Left colon (tissue), 2 donors: ENCODE measurements around the gene ST3GAL4. TPM values are rescaled to one million over a fixed set of nuclear protein-coding genes. Genes with fewer than 3 reads are reported as not detected.
"Not testable (repeated sequence)": the region's sequence is repeated elsewhere in the genome, so short reads cannot be mapped to it uniquely, and the experiment has no call there.

Experiments
- ATAC-seq: fragments of 200-7000 bp; cut with Tn5 transposase; one replicate; pipeline ENCODE4 v1.9.1; 2020; ENCODE audit warnings: mild to moderate bottlenecking, moderate library complexity
- DNase-seq, 2 donors: peaks; one replicate each; pipeline ENCODE4 v3.0.0-alpha.2; 2020
- intact Hi-C, 2 donors: fragments of 100-400 bp; cut with DNase I in 1 of 2; cut with micrococcal nuclease in 1 of 2; formaldehyde crosslinking; loops; one replicate each; pipeline versions ENCODE4 v1.11.2 to v1.14.0; 2022; cut with DNase I, micrococcal nuclease
- total RNA-seq, 2 donors: library from RNA; stranded (reverse); fragmentation: NEBNext Ultra II Directional; extraction: Animal tissue kit (Norgen Biotek cat#: 25700); gene quantifications; one replicate each; pipeline ENCODE4 v1.2.1, GENCODE V29; 2021
- donor health status: DM: no; HTN: no; CAD: no.
- donor health status: DM: yes; HTN: yes; CAD: no.

The ST3GAL4 gene
- total RNA-seq, 2 donors from 2014 or later: 181 to 536 TPM

DNA sequence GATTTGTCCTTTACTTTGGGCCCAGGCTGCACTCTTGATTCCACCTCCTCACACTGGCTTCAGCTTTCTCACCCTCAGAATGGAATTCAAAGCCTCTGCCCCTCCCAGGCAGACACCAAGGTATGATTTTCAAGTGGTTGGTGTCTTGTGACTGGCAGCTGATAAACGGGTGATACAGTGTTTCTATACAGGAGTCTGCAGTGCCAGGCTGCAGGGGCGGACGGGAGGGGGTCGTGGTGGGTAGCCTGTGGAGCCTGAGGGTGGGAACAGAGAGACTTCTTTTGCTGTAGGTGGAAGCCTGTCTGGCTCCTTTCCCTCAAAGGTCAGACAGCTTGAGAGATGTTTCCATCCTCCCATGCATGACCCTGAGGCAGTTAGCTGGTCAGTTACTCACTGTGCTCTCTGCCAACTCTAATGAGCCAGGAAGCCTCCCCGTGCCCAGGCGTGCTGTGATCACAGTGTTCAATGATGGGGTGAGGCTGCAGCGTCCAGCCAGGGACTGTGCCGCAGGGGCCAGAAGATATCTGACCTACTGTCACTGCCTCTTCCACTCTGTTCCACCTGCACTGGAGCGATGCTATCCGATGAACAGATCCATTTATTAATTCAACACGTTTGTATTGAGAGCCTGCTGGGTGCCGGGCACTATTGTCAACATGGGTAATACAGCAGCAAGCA, 18.0 kb downstream of the ST3GAL4 start:
- ATAC-seq, intact Hi-C loops: not testable (repeated sequence)
- peak in 1 of 2 donors; percentile 8 for DNase-seq

DNA sequence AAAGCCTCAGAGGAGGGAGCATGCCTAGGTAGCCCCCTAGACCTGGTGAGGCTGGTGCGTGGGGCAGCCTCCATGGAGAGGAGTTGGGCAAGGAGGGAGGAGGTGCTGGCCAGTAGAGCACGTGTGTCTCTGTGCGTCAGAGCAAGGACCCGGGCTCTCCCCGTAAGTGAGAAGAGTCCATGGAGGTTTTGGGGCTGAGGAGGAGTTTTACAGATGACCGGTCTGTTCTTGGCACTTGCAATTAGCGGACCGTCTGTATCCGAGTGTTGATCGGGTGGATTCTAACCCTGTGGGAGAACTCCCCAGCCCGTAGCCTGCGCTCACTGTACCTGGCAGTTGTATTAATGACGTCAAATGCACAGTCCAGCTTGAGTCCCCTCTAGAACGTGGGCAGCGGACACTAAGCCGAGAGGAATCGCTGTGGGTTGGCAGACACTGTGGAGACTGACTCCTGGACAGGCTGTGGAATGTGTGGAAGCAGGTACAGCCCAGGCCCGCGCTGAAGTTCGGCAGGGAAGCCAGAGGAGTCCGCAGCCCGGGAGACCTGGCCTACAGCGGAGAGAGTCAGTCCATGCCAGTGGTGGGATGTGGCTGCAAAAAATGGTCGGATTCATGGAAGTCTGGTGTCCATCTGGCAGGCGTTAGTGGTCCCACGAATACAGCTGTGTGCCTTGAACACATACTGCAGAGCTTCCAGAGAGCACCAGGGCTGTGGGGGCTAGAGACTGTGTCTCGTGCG, 19.2 kb downstream of the ST3GAL4 start:
- ATAC-seq, intact Hi-C loops: not testable (repeated sequence)
- peak in 1 of 2 donors; percentile 19 for DNase-seq

DNA sequence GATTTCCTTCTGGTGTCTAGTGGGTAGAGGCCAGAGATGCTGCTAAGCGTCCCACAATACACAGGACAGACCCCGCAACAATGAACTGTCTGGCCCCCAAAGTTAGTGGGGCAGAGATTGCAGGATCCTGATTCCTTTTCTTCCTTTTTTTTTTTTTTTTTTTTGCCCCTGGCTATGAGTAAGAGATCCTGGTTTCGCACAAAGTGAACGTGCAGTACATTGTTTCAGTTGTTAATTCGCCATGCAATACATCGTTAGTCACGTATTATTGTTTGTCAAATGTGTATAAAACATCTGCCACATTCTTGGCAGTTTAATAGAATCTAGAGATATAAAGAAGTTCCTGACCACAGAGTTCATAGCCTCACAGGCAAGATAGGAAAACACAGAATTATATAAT, 20.2 kb downstream of the ST3GAL4 start:
- intact Hi-C loops: no loop called here
- DNase-seq: peak in 1 of 2 donors; percentile 12
- peak; percentile 33 for ATAC-seq

DNA sequence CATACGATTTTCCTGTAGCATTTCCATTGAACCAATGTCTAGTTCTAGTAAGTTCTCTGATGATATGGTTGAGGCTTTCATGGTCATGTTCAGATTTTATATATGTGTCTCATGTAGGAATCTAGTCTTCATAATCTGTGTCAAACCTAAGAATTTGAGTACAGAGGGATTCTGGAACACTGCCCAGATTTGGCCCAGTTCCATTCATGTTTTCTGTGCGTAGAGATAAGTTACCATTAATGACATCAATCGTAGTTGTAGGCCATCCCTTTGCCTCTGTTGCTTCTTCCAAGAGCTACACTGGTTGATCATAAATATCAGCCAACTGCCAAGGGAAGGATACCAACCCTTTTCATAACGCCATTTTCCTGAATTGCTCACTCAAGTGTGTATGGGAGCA, 23.3 kb downstream of the ST3GAL4 start:
- DNase-seq (no peak), ATAC-seq (no peak)
- intact Hi-C loops: no loop called here

DNA sequence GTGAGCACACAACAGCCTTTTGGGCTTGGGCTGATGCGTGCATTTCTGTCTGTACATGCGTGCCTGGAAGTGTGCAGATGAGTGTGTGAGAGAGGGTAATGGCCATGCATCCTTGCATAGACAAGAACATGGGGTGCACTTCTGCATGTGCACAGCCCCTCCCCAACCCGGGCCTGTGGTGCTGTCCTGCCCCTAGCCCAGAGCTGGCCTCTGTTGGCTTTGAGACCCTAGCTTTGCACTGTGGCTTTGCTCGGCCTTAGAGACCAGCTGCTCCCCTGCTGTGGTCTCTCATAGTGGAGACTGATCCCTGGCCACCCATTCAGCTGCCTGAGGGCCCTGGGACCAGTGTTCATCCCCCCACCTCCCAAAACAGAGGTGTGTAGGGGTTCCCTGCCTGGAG, 25.4 kb downstream of the ST3GAL4 start:
- intact Hi-C loops: no loop called here
- DNase-seq (no peak), ATAC-seq (no peak)

DNA sequence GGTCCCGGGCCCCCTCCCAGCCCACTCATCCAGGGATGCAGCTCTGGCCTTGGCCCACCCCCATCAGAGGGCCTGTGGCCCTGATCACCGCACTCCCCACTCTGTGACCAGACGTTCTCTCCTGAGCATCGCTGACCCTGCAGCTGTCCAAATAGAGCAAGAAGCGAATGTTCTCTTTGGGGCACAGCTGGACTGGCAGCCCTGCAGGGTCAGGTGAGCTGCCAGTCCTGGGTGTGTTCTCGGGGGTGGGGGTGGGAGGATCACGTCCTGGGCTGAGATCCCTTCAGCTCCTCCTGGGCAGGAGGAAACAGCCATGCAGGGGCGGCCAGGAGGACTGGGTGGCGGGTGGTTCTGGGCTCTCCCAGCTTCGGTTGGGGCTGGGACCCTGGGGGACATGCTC, 26.5 kb downstream of the ST3GAL4 start:
- DNase-seq, intact Hi-C loops: not testable (repeated sequence)
- ATAC-seq: peak; percentile 11

DNA sequence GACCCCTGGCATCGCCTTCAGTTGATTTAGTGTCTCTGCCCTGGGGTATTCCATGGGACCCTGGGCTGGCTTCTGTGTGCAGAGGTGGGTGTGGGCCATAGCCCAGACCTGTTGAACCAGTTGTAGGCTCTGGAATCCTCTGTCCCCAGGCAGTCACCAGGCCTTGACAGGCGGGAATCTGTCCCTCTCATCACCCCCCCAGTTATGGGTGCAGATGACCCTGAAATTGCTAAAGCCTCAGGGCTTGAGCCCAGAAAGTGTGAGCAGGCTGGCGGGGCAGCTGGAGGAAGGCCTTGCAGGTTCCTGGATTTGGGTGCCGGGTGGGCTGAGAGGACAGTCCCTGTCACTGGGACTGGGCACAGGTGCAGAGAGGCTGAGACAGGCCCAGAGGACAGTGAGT, 27.2 kb downstream of the ST3GAL4 start:
- intact Hi-C loops, DNase-seq: not testable (repeated sequence)
- ATAC-seq: peak; percentile 32

DNA sequence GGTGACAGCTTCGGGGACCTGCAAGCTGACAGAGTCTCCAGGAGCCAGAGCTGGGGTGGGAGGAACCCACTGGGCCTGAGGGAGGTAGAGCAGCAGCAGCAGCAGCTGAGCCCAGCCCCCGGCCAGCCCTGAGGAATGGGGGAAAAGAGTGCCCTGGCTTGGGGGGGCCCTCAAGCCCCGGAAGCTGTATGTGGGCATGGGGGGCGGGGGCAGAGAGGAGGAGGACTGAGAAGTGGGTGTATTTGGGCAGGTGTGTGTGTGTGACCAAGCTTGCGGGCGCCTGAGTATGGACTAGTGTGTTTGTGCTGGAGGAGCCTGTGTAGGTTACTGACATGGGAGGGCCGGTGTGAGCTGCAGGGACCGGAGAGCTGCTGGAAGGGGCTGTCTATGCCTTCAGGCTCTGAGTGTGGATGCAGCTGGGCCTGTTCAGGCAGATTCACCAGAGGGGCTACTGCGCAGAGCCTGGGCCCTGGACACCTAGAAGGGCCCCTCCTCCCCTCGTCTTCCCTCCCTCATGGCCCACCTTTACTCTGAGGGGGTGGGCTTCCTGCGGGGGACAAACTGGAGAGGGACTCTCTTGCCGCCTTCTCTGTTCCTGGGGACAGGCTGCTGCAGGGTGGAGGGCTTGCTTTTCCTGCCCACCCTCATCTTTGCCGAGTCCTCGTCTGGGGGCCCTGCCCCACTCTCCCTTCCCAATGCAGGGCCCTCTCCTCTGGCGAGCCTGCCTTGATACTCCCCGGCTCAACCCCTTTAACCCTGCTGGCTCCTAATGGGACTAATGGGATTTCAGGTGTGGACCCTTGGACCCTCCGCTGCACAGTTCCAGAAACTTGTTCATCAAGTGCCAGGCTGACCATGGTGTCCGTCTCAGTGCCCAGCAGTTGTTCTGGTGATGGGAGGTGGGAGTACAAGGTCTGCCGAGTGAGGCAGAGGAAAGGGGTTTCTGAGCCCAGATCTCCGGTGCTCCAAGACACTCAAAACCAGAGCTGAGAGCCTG, 28.2 kb downstream of the ST3GAL4 start:
- DNase-seq (no peak), ATAC-seq (no peak)
- intact Hi-C loops: no loop called here

DNA sequence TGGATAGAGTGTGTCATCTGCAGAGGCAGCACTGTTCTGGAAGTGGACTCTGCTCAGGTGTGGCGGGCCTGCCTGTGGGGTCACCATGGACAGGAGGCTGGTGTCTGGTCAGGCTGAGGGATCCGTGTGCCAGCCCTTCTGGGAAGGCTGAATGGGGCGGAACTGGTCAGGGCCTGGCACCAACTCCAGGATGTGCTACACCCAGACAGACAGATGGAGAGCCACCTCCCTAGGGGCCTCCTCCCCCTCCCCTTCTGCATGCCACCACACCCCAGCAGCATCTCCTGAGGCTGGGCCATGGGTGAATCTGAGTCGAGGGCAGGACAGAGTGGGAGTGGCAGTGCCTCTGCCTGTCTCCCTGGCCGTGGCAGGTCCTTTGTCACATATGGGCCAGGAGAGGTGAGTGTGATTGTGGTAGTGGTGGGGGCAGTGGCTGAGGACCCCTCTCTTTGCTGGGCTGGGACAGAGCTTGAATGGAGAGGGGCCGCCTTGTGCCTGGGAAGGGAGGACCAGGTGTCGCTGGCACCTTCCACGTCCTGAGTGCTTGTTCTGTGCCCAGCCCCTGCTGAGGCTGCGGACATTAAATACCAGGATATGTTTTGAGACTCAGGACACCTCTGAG, 29.1 kb downstream of the ST3GAL4 start:
- ATAC-seq (peak; percentile 75), DNase-seq (peak; percentile 53 to 83)
- intact Hi-C loops: no loop called here

DNA sequence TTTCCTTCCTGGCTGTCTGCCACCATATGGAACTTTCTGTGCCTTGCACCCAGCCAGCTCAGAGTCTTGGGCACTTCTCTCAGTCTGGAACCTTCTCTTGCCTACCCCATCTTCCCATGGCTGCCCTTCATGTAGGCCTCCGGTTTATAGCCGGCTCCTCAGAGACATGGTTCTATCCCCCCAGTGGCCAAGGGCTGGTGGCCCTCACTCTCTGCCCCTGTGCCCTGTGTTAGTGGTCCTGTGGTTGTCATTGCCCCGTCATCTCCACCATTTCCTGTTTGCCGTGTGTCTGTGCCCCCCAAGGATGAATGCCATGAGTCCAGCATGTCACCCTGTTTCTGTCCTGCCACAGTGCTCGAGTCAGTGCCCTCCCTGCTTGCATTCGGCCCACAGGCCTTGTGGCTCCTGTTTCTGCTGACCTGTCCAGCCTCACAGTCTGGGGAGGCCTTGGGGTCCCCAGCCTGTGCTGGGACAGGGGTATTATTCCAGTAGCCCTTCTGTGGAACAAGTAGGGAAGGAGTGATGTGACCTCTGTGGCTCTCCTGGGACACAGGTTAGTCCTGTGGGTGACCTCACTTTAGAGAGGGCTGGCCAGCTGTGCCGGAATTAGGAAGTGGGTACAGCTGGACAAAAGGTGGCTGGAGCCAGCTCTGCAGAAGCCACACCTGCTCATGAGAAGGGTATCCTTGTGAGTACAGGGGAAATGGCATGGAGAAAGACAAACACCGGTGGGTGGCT, 30.7 kb downstream of the ST3GAL4 start:
- intact Hi-C loops: no loop called here
- DNase-seq (no peak), ATAC-seq (no peak)

DNA sequence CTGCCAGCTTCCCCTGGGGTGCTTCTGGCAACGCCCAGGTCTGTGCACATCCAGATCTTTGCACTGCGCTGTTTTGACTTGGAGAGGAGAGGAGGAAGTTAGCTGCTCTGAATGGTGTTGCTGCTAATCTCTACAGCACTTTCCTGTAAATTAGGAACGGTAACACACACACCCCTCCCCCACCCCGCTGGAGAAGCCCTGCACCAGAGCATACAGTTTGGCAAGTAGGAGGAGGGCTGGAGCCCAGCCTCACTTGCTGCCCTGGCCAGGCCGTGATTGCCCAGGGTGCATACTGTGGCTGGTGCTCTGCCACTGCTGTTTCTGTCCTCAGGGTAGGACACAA, 31.2 kb downstream of the ST3GAL4 start:
- DNase-seq (peak; percentile 75 to 82), ATAC-seq (peak; percentile 70)
- intact Hi-C loops: not testable (repeated sequence)

DNA sequence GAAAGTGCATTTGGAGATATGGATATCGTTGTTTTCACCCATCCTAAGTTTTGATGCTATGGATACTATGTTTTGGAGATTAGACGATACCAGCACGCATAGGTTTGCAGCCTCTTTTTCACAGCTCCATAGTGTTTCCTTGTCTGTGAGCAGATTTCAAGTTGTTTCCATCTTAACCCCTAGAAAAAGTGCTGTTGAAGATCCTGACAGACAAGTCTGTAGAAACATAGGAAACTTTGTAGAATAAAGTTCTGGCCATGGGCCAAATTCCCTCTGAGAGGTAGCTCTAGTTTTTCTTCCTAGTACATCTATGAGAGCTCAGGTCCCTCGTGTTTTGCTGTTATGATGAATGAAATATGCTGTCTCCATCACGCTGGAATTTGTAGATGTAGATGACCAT, 32.4 kb downstream of the ST3GAL4 start:
- intact Hi-C loops: no loop called here
- DNase-seq (peak in 1 of 2 donors; percentile 10), ATAC-seq (no peak)

DNA sequence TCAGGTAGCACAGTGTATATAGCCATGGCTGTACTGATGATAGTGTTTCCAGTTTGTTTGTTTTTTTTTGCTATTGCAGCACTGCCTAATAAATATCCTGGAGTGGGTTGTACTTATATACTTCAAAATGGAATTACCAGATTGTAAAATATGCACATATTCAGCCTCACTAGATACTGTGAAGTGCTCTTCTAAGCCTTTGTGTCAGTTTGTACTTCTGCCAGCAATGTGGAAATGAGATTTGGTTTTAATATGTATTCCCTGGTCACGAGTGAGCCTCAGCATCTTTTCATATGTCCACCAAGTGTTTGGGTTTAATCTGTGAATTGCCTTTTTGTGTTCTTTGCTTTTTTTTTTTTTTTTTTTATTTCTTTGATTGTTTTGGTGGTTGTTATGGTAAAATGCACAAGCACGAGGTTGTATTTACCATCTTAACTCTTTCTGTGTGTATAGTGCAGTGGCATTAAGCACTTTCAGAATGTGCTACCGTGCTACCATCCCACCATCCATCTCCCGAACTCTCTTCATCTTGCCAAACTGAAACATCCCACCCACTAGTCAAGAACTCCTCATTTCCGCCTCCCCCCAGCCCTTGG, 34.9 kb downstream of the ST3GAL4 start:
- DNase-seq: no peak
- no peak for ATAC-seq
- intact Hi-C loops: no loop called here

DNA sequence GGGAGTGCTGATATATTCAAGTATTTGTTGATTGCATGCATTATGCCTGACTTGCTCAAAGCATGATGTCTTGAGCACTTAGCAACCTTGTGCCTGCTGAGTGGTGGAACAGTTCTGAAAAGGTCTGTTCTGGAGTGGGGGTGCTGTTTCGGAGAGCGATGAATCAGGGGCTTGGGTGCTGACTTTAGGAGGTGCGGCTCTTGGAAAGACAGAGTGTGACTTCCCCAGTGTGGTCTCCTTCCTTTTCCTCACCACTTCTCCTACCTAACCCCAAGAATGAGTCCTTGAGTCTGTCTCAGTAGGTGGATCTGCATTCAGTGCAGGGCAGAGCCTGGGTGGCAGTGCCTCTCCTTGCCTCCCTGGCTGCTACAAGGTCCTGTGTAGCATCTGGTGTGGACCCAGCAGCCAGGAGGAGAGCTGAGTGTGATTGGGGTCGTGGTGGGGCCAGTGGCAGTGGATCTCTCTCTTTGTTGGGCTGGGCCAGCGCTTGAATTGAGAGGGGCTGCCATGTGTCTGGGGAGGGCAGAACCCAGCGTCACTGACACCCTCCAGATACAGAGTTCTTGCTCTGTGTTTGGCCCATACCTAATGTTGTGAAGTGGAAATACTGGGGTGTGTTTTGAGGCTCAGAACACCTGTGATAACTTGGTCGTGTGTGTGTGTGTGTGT, 35.9 kb downstream of the ST3GAL4 start:
- intact Hi-C loops: no loop called here
- ATAC-seq: no peak
- DNase-seq: peak in 1 of 2 donors; percentile 23

DNA sequence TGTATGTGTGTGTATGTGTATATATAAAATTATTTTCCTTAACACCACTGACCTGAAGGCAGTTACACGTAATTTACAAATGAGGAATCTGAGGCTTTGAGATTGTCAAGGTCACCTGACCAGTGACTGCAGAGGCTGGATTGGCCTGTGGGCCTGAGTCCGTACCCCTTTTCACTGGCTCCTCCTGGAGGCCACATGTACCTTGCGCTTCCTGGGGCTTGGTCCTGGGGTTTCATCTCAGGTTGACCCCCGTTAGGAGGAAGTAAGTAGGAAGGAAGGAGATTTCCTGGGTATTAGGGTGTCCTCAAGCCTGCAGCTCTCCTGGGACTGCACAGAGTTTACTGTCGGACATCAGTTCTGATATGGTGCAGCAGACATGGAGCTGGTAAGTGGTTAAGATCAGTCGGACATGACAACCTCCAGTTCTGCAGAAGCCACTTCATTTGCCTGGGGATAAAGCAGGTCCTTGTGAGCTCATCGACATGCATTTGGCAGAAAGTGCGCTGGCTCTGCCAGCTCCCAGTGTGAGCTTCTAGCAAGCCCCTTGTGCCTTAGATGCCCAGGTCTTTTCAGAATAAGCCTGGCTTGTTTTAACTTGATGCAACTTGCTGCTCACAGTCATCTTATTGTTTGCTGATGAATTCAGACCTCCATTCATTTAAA, 36.6 kb downstream of the ST3GAL4 start:
- DNase-seq: peak in 1 of 2 donors; percentile 28
- ATAC-seq: peak; percentile 29
- intact Hi-C loops: no loop called here

DNA sequence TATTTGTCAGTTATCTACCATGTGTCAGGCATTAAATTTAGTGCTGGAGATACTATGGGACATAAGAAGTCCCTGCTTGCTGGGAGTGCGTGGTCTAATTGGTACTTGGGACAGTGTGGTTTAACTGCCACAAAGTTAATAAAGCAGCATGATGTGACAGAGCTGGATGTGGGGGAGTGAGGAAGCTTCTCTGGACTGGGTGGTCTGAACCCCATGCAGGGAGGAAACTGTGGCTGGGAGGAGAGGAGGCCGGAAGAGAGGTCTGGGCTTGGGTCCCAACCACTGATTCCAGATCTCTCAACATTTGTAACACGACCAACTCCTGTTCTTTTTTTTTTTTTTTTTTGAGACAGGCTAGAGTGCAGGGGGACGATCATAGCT, 37.1 kb downstream of the ST3GAL4 start:
- DNase-seq (peak in 1 of 2 donors; percentile 17), ATAC-seq (no peak)
- intact Hi-C loops: no loop called here

DNA sequence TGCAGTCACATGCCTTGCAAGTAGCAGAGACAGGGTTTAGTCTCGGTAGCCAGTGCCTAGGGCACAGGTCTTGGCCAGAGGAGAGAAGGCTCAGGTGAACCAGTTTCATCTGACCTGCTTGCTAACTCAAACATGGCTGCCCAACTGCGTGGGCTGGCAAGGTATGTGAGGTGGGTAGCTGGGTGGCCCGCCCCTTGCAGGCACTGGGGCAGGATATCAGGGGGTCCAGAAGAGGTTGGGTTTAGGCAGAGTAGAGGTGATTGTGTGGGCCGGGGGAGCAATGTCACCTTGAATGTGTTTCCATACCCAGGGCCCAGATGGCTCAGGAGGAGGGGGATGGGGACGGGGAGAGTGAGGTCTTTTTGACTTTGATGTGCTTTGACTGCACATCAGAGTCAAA, 37.7 kb downstream of the ST3GAL4 start:
- peak in 1 of 2 donors; percentile 21 for DNase-seq
- intact Hi-C loops: no loop called here
- ATAC-seq: peak; percentile 29
